ENCODE measurements around the gene DNA2. TPM values are rescaled to one million over a fixed set of nuclear protein-coding genes. Genes with fewer than 3 reads are reported as not detected.

DNA2 gene
- total and polyA plus RNA-seq, 2 of the 4 experiments (the other 2 are of a cell fraction): 3.9 to 5.6 TPM

DNA sequence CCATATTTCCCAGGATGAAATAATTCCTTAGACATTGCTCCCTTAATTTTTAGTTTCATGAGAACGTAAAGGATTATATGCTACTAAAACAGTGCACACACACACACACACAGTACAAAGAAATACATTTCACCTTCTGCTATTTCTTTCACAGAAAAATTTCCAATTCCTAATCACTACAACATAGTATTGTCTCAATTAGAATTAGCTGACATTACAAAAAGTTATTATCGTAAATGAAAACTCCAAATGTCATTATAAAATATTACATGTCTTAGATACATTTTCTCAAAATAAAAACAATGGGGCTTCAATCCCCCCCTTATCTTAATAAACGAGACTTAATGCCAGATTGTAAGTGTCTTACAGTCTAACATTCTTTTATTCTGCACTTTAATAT is 52.4 kb downstream of the DNA2 start:
- Histone ChIP-seq H3K4me2 (ENCODE audit: low read depth, low read length) (no peak overlapping the region), H2BK15ac (ENCODE audit: low read depth, low read length) (no peak overlapping the region), H3K9me1 (ENCODE audit: insufficient read depth, low read length) (0 out of 2 replicates have a peak, but pooled peaks cover under 1% of the 10 kb centered on the region), H3K27ac (ENCODE audit: insufficient read depth, low read length) (no peak overlapping the region), H2AK5ac (ENCODE audit: low read depth, low read length) (no peak overlapping the region), H4K91ac (ENCODE audit: insufficient read depth, low read depth, low read length) (no peak overlapping the region), H2AK9ac (replicated peaks; ENCODE audit: low read depth, low read length, poor library complexity) (no peak overlapping the region), H3K4me3 (ENCODE audit: insufficient read depth, low read depth, low read length) (no peak overlapping the region), H3K9ac (ENCODE audit: low read depth, low read length) (no peak overlapping the region), H4K8ac (ENCODE audit: low read depth in 2 of 2, low read length in 2 of 2) (no peak overlapping the region), H3K9me3 (ENCODE audit: control insufficient read depth, insufficient read depth, low read length) (no peaks in the 10 kb centered on the region), H2BK20ac (ENCODE audit: low read depth, low read length) (no peak overlapping the region), H3K56ac (ENCODE audit: extremely low read depth, insufficient read depth, low read length) (no peak overlapping the region), H3K23ac (ENCODE audit: low read depth, low read length) (no peak overlapping the region), H4K5ac (ENCODE audit: low read depth, low read length) (no peak overlapping the region), H2AFZ (replicated peaks; ENCODE audit: low read length, poor library complexity) (no peak overlapping the region), H3K18ac (ENCODE audit: low read depth, low read length) (no peak overlapping the region), H3K4ac (ENCODE audit: low read depth, low read length) (no peak overlapping the region), H3K36me3 (ENCODE audit: control insufficient read depth, insufficient read depth, low read length) (peaks cover 4% of the 10 kb centered on the region; the same call in 1 of the 2 replicates), H3K4me1 (ENCODE audit: control insufficient read depth, insufficient read depth, low read length) (no peaks in the 10 kb centered on the region), H3K27me3 (ENCODE audit: control insufficient read depth, insufficient read depth, low read length) (no peaks in the 10 kb centered on the region), H2BK5ac (ENCODE audit: low read depth, low read length, poor library complexity, severe bottlenecking) (no peak overlapping the region), H4K20me1 (ENCODE audit: insufficient read depth, low read length) (no peaks in the 10 kb centered on the region), H3K14ac (replicated peaks; ENCODE audit: low read depth, low read length) (no peak overlapping the region), H2BK120ac (ENCODE audit: low read depth, low read length) (no peak overlapping the region), H3K79me1 (ENCODE audit: low read depth in 1 of 2, low read length in 2 of 2) (no peaks in the 10 kb centered on the region)
- ChIA-PET CTCF (no interaction called here), POLR2A (ENCODE audit: unreplicated experiment) (no interaction called here)
- in situ Hi-C loops (cut with MboI; ENCODE audit: low sequenced_read_pairs) (no loop called here), intact Hi-C loops (cut with micrococcal nuclease) (no loop called here), dilution Hi-C loops (cut with HindIII; ENCODE audit: low sequenced_read_pairs, unreplicated experiment) (no loop called here)
- WGBS, 2 experiments (ENCODE audit: extremely low coverage in 2 of 2, insufficient read length in 1 of 2): no CpG with 5 or more reads among the region's 3 CpGs
- DNase-seq (no peak), ATAC-seq (ENCODE audit: low read depth) (no peak)
- BruUV-seq (replicated peaks): no TSS peak
- TF ChIP-seq NFE2L2 (IDR thresholded peaks at IDR 0.05; ENCODE audit: low read depth, low read length): no peak
- TF ChIP-seq MAFK (IDR thresholded peaks at IDR 0.05; ENCODE audit: low read depth, low read length): peak; percentile 74
- no peak for TF ChIP-seq CEBPB (IDR thresholded peaks at IDR 0.05; ENCODE audit: low read depth, low read length)

Measured in IMR-90 (cell line).